ENCODE results near the gene LSG1.

- TF ChIP-seq CTCF (conservative IDR thresholded peaks at IDR 0.05; ENCODE audit: low read length): no peak; the same call in 1 of the 2 replicates
- TF ChIP-seq EZH2phosphoT487 (IDR thresholded peaks at IDR 0.05; ENCODE audit: borderline replicate concordance): no peak
Measured at GRCh38 chr3:194664857-194665256, 7.1 kb downstream of the LSG1 start.

Data from Loucy (cell line).